SK-N-SH treated with all-trans-retinoic acid at 6 μM for 48 hours (cell line): ENCODE measurements around the gene IMMP2L.

Source experiments
- ATAC-seq: fragments of 200-7000 bp; cut with Tn5 transposase; 3 replicates; pipeline ENCODE4 v1.9.1; 2020; ENCODE audit warnings: mild to moderate bottlenecking, moderate library complexity
- BACH2 ChIP-seq: fragments of 250-450 bp; sonication (Bioruptor Pico); IDR thresholded peaks from 2 replicates; pipeline ENCODE4 v1.9.0; 2021; ENCODE audit warnings: mild to moderate bottlenecking, borderline replicate concordance
- ESRRG ChIP-seq: fragments of 250-450 bp; sonication (Bioruptor Pico); IDR thresholded peaks from 2 replicates; pipeline ENCODE4 v1.6.1; 2021; ENCODE audit warnings: mild to moderate bottlenecking
- ISL1 ChIP-seq: fragments of 250-450 bp; sonication (Bioruptor Pico); IDR thresholded peaks from 2 replicates; pipeline ENCODE4 v2.1.2; 2022; ENCODE audit warnings: mild to moderate bottlenecking, moderate library complexity
- OSR1 ChIP-seq: fragments of 250-450 bp; sonication (Bioruptor Pico); IDR thresholded peaks from 2 replicates; pipeline ENCODE4 v1.8.0; 2022; ENCODE audit warnings: moderate library complexity, mild to moderate bottlenecking, inconsistent platforms
- RARB ChIP-seq: fragments of 250-450 bp; sonication (Bioruptor Pico); IDR thresholded peaks from 2 replicates; pipeline ENCODE4 v1.8.0; 2021; ENCODE audit warnings: mild to moderate bottlenecking, moderate library complexity
- TCF4 ChIP-seq: fragments of 250-450 bp; sonication (Bioruptor Pico); IDR thresholded peaks from 2 replicates; pipeline ENCODE4 v1.8.0; 2021; ENCODE audit warnings: mild to moderate bottlenecking, moderate library complexity, borderline replicate concordance
- TOX ChIP-seq: fragments of 250-450 bp; sonication (Bioruptor Pico); IDR thresholded peaks from 2 replicates; pipeline ENCODE4 v1.8.0; 2021; ENCODE audit warnings: mild to moderate bottlenecking, moderate library complexity, borderline replicate concordance
- ZC3H10 ChIP-seq: fragments of 250-450 bp; sonication (Bioruptor Pico); IDR thresholded peaks from 2 replicates; pipeline ENCODE4 v1.5.1; 2021; ENCODE audit warnings: mild to moderate bottlenecking, moderate library complexity
- ZFP30 ChIP-seq: fragments of 450-650 bp; formaldehyde crosslinking; IDR thresholded peaks from 2 replicates; pipeline ENCODE4 v1.5.0; 2022; ENCODE audit warnings: mild to moderate bottlenecking, moderate library complexity
- ZNF565 ChIP-seq: fragments of 450-650 bp; formaldehyde crosslinking; conservative IDR thresholded peaks from 2 replicates; pipeline ENCODE4 v1.5.0; 2020; ENCODE audit warnings: low read depth, mild to moderate bottlenecking, moderate library complexity
- ZNF70 ChIP-seq: fragments of 450-650 bp; formaldehyde crosslinking; IDR thresholded peaks from 2 replicates; pipeline ENCODE4 v1.5.0; 2020; ENCODE audit warnings: mild to moderate bottlenecking, moderate library complexity
- TF ChIP-seq, protein P1 (sequence below): fragments of 250-450 bp; sonication (Bioruptor Pico); IDR thresholded peaks from 2 replicates; pipeline ENCODE4 v1.8.0; 2020; ENCODE audit warnings: mild to moderate bottlenecking, moderate library complexity, borderline replicate concordance
- TF ChIP-seq, protein P2 (sequence below): fragments of 250-450 bp; sonication (Bioruptor Pico); IDR thresholded peaks from 2 replicates; pipeline ENCODE4 v1.5.1; 2020; ENCODE audit warnings: low read depth, mild to moderate bottlenecking, moderate library complexity
- TF ChIP-seq, protein P3 (sequence below): fragments of 250-450 bp; sonication (Bioruptor Pico); IDR thresholded peaks from 2 replicates; pipeline ENCODE4 v1.8.0; 2021; ENCODE audit warnings: low read depth, mild to moderate bottlenecking, moderate library complexity, borderline replicate concordance
- TF ChIP-seq, protein P4 (sequence below): fragments of 250-450 bp; sonication (Bioruptor Pico); IDR thresholded peaks from 2 replicates; pipeline ENCODE4 v1.5.1; 2021; ENCODE audit warnings: mild to moderate bottlenecking, moderate library complexity

Gene IMMP2L

DNA sequence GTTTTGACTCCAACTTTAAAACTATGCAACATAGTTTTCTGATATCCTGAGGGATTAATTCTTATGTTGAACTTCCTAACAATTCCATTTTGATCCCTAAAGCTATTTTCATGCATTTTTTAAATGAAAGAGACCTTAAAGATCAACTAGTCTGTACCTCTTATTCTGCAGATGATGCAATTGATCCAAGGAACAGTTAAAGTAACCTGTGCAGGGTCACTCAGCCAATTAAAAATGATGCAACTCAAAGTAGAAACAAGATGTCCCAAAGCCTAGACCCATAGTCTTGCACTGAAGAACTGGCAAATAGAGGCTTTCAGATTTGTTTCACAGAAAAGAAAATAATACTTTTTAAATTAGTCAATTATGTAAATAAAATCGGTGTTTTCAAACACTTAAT lies 86.3 kb downstream of the IMMP2L start (continued):
- TF ChIP-seq BACH2 = no peak
- TF ChIP-seq, protein P1, sequence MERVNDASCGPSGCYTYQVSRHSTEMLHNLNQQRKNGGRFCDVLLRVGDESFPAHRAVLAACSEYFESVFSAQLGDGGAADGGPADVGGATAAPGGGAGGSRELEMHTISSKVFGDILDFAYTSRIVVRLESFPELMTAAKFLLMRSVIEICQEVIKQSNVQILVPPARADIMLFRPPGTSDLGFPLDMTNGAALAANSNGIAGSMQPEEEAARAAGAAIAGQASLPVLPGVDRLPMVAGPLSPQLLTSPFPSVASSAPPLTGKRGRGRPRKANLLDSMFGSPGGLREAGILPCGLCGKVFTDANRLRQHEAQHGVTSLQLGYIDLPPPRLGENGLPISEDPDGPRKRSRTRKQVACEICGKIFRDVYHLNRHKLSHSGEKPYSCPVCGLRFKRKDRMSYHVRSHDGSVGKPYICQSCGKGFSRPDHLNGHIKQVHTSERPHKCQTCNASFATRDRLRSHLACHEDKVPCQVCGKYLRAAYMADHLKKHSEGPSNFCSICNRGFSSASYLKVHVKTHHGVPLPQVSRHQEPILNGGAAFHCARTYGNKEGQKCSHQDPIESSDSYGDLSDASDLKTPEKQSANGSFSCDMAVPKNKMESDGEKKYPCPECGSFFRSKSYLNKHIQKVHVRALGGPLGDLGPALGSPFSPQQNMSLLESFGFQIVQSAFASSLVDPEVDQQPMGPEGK (CRISPR knock-in tag) = no peak

DNA sequence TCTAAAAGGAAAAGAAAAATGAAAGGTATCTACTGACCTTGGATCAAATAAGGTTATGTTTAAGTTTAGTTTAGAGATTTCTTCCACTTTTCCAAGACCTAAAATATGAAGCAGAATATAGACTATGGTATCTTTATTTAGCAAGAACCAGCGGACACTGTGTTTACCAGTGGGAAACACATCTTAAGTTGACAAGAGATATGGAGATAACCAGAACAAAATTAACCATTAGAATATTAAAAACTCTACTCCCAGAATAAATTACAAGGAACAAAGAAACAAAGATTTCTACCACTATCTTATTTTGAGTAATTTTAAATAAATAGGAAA lies 86.9 kb downstream of the IMMP2L start:
- ATAC-seq = no peak

DNA sequence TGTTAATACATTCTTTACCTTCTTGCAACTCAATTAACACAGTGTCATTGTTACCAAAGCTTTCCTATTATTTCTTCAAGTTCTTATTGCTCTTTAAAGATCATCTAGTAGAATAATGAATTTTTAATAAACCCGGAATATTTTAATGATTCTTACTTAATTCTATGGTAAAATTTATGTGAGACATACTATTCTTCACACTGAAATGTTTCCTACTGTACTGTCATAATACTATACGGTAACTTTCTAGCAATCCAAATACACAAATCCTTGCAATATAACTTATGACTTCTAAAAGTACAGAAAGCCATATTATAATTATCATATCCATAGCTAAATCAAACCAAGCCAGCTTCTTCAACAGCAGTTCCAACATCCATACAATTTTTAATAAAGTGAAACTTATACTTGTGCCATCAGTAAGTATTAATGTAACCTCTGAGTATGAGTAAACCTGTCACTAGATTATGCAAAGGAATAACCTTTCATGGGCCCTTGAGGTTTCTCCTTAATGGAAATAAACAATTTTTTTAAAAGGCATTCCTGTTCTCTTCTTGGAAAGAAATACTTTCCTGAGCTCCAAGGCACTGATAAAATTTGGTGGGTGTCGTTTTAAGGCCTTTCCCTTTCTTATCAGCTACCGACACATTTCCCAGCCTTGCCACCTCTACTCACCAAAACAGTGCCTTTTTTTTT lies 87.4 kb downstream of the IMMP2L start:
- ATAC-seq = no peak
- TF ChIP-seq ESRRG (CRISPR knock-in tag) = no peak
- TF ChIP-seq ZNF565 (CRISPR knock-in tag) = no peak
- no peak for TF ChIP-seq BACH2
- no peak for TF ChIP-seq OSR1
- no peak for TF ChIP-seq ZC3H10
- no peak for TF ChIP-seq ZFP30 (CRISPR knock-in tag)
- TF ChIP-seq, protein P2, sequence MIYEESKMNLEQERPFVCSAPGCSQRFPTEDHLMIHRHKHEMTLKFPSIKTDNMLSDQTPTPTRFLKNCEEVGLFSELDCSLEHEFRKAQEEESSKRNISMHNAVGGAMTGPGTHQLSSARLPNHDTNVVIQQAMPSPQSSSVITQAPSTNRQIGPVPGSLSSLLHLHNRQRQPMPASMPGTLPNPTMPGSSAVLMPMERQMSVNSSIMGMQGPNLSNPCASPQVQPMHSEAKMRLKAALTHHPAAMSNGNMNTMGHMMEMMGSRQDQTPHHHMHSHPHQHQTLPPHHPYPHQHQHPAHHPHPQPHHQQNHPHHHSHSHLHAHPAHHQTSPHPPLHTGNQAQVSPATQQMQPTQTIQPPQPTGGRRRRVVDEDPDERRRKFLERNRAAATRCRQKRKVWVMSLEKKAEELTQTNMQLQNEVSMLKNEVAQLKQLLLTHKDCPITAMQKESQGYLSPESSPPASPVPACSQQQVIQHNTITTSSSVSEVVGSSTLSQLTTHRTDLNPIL (CRISPR knock-in tag) = no peak
- no peak for TF ChIP-seq RARB

More for the DNA sequence above, 86.9 kb downstream of the IMMP2L start:
- TF ChIP-seq, protein P3, sequence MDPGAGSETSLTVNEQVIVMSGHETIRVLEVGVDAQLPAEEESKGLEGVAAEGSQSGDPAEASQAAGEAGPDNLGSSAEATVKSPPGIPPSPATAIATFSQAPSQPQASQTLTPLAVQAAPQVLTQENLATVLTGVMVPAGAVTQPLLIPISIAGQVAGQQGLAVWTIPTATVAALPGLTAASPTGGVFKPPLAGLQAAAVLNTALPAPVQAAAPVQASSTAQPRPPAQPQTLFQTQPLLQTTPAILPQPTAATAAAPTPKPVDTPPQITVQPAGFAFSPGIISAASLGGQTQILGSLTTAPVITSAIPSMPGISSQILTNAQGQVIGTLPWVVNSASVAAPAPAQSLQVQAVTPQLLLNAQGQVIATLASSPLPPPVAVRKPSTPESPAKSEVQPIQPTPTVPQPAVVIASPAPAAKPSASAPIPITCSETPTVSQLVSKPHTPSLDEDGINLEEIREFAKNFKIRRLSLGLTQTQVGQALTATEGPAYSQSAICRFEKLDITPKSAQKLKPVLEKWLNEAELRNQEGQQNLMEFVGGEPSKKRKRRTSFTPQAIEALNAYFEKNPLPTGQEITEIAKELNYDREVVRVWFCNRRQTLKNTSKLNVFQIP (CRISPR knock-in tag) = no peak
- TF ChIP-seq TOX (CRISPR knock-in tag) (no peak), TCF4 (CRISPR knock-in tag) (no peak), ZFP30 (CRISPR knock-in tag) (no peak), OSR1 (no peak)
- TF ChIP-seq, protein P1 (CRISPR knock-in tag) = no peak
- TF ChIP-seq, all 23 proteins: peak for 0

DNA sequence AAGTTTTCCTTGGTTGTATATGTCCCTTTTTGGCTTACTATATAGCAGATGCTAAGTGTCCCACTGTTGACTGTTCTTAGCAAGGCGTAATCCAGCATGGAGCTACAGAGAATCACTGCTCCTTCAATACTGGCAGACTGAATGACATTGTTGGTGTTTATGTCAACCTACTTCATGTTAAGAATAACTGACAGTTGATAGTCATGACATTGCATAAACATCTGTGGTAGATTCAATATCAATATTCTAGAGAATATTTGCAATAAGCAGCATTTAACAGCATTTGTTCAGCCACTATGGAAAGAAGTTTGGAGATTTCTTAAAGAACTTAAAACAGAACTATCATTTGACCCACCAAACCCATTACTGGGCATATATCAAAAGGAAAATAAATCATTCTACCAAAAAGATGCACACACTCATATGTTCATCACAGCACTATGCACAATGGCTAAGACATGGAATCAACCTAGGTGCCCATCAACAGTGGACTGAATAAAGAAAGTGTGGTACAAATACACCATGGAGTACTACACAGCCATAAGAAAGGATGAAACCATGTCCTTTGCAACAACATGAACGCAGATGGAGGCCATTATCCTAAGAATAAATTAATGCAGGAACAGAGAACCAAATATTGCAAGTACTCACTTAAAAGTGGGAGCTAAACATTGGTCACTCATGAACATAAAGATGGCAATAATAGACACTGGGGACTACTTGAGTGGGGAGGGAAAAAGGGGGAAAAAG lies 88.7 kb downstream of the IMMP2L start:
- no peak for ATAC-seq
- TF ChIP-seq ISL1 (CRISPR knock-in tag) = no peak
- no peak for TF ChIP-seq ZNF70 (CRISPR knock-in tag)
- TF ChIP-seq, protein P4, sequence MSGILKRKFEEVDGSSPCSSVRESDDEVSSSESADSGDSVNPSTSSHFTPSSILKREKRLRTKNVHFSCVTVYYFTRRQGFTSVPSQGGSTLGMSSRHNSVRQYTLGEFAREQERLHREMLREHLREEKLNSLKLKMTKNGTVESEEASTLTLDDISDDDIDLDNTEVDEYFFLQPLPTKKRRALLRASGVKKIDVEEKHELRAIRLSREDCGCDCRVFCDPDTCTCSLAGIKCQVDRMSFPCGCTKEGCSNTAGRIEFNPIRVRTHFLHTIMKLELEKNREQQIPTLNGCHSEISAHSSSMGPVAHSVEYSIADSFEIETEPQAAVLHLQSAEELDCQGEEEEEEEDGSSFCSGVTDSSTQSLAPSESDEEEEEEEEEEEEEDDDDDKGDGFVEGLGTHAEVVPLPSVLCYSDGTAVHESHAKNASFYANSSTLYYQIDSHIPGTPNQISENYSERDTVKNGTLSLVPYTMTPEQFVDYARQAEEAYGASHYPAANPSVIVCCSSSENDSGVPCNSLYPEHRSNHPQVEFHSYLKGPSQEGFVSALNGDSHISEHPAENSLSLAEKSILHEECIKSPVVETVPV (CRISPR knock-in tag) = no peak
- TF ChIP-seq, protein P2 (CRISPR knock-in tag) = no peak
- no peak for TF ChIP-seq ZC3H10
- TF ChIP-seq RARB = no peak
- no peak for TF ChIP-seq ZFP30 (CRISPR knock-in tag)
